GM12878 (cell line): Measurements from ENCODE around the gene SHISA4.

Experiments used
- CBX3 ChIP-seq: fragments of 200-600 bp; sonication (generic); IDR thresholded peaks from 2 replicates; pipeline ENCODE4 v1.6.1; 2016; ENCODE audit warnings: low read depth, borderline replicate concordance
- CTCF ChIP-seq, 3 experiments: IDR thresholded peaks in 2 of 3; conservative IDR thresholded peaks in 1 of 3; 2 replicates each; pipeline ENCODE4 v1.5.1; 2011; ENCODE audit warnings: low read depth in 3 of 3, low read length in 3 of 3, mild to moderate bottlenecking in 3 of 3, control low read depth in 2 of 3, moderate library complexity in 2 of 3, inconsistent platforms in 1 of 3, mixed read lengths in 1 of 3; ENCODE audit not compliant: control insufficient read depth in 2 of 3, insufficient read depth in 1 of 3; ENCODE audit errors: extremely low read depth in 1 of 3
- GABPA ChIP-seq: IDR thresholded peaks from 2 replicates; pipeline ENCODE4 v1.6.1; 2014; ENCODE audit warnings: antibody characterized with exemption, low read depth, mild to moderate bottlenecking, inconsistent platforms
- MAX ChIP-seq: IDR thresholded peaks from 2 replicates; pipeline ENCODE4 v1.6.1; 2012; ENCODE audit warnings: low read depth, low read length, improper control_type of control experiment
- RCOR1 ChIP-seq: conservative IDR thresholded peaks from 2 replicates; pipeline ENCODE4 v1.6.1; 2012; ENCODE audit warnings: low read depth, low read length, improper control_type of control experiment
- TAF1 ChIP-seq: IDR thresholded peaks from 2 replicates; pipeline ENCODE4 v1.6.1; 2011; ENCODE audit warnings: mild to moderate bottlenecking, low read depth, low read length, borderline replicate concordance
- USF2 ChIP-seq: IDR thresholded peaks from 2 replicates; pipeline ENCODE4 v1.6.1; 2011; ENCODE audit warnings: low read depth, low read length, improper control_type of control experiment, borderline replicate concordance

GRCh38 chr1:201886103-201886885 lies 2.4 kb upstream of the SHISA4 start:
- TF ChIP-seq CBX3 (no peak), MAX (no peak), CTCF (IDR thresholded peaks at IDR 0.05 in 2 of 3, conservative IDR thresholded peaks at IDR 0.05 in 1 of 3; ENCODE audit: control insufficient read depth in 2 of 3, extremely low read depth in 1 of 3, insufficient read depth in 1 of 3, low read depth in 3 of 3, low read length in 3 of 3) (no peak), USF2 (no peak), TAF1 (no peak), RCOR1 (no peak), GABPA (no peak)
